SK-N-SH (cell line): ENCODE results near the gene FABP6.

Experiments
- CTCF ChIP-seq: fragments of 200-600 bp; sonication (generic); IDR thresholded peaks from 2 replicates; pipeline ENCODE4 v1.6.1; 2017; ENCODE audit warnings: antibody characterized with exemption, mild to moderate bottlenecking, moderate library complexity
- EP300 ChIP-seq, 2 experiments: IDR thresholded peaks; 2 replicates each; pipeline versions ENCODE4 v1.4.0 to v1.6.1; 2012; ENCODE audit warnings: borderline replicate concordance in 1 of 2, low read depth in 1 of 2, low read length in 1 of 2
- EZH2phosphoT487 ChIP-seq: fragments of 200-600 bp; sonication (generic); IDR thresholded peaks from 2 replicates; pipeline ENCODE4 v1.6.1; 2017; ENCODE audit warnings: low read depth, mixed run types, mild to moderate bottlenecking, antibody characterized with exemption, moderate library complexity, borderline replicate concordance
- POLR2AphosphoS5 ChIP-seq: IDR thresholded peaks from 2 replicates; pipeline ENCODE4 v1.6.1; 2012; ENCODE audit warnings: low read depth, low read length
- RAD21 ChIP-seq: IDR thresholded peaks from 2 replicates; pipeline ENCODE4 v1.6.1; 2012; ENCODE audit warnings: mild to moderate bottlenecking, low read length
- RCOR1 ChIP-seq: fragments of 150-350 bp; IDR thresholded peaks from 2 replicates; pipeline ENCODE4 v1.6.1; 2017; ENCODE audit warnings: antibody characterized with exemption, low read length
- RFX5 ChIP-seq: IDR thresholded peaks from 2 replicates; pipeline ENCODE4 v1.6.1; 2012; ENCODE audit warnings: mild to moderate bottlenecking, improper control_type of control experiment, low read length
- SMC3 ChIP-seq: IDR thresholded peaks from 2 replicates; pipeline ENCODE4 v1.6.1; 2012; ENCODE audit warnings: low read depth, low read length, improper control_type of control experiment
- TAF1 ChIP-seq: IDR thresholded peaks from 2 replicates; pipeline ENCODE4 v1.6.1; 2012; ENCODE audit warnings: low read depth, mild to moderate bottlenecking, low read length, moderate library complexity, borderline replicate concordance
- TCF12 ChIP-seq: IDR thresholded peaks from 2 replicates; pipeline ENCODE4 v1.4.0; 2012
- YY1 ChIP-seq: IDR thresholded peaks from 2 replicates; pipeline ENCODE4 v1.4.0; 2012; ENCODE audit warnings: low read depth, mild to moderate bottlenecking
- TF ChIP-seq, protein P1 (sequence below): IDR thresholded peaks from 2 replicates; pipeline ENCODE4 v1.4.0; 2012; ENCODE audit warnings: low read depth, borderline replicate concordance

DNA sequence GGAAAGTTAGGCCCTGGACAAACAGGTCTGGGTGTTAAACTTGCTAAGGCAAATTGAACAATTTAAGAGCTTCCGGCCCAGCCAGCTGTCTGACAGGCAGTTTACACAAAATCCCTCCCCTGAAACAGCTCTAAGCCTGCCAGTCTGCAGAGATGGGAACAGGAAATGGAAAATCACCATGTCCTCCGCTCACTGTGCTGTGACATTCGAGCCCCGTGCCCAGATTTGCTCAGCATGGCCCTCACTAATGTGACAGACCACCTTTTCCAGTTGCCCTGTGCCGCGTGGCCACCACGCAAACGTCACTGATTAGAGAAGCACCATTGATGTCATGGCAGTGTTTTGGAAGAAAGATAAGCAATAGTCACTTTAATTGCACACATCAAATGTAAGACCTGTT lies 42.1 kb downstream of the FABP6 start:
- TF ChIP-seq TAF1: no peak
- no peak for TF ChIP-seq TCF12
- TF ChIP-seq YY1: no peak
- TF ChIP-seq CTCF: no peak
- no peak for TF ChIP-seq EP300 (IDR thresholded peaks at IDR 0.05; ENCODE audit: borderline replicate concordance in 1 of 2, low read depth in 1 of 2, low read length in 1 of 2)
- no peak for TF ChIP-seq RCOR1
- TF ChIP-seq SMC3: no peak
- TF ChIP-seq, protein P1, sequence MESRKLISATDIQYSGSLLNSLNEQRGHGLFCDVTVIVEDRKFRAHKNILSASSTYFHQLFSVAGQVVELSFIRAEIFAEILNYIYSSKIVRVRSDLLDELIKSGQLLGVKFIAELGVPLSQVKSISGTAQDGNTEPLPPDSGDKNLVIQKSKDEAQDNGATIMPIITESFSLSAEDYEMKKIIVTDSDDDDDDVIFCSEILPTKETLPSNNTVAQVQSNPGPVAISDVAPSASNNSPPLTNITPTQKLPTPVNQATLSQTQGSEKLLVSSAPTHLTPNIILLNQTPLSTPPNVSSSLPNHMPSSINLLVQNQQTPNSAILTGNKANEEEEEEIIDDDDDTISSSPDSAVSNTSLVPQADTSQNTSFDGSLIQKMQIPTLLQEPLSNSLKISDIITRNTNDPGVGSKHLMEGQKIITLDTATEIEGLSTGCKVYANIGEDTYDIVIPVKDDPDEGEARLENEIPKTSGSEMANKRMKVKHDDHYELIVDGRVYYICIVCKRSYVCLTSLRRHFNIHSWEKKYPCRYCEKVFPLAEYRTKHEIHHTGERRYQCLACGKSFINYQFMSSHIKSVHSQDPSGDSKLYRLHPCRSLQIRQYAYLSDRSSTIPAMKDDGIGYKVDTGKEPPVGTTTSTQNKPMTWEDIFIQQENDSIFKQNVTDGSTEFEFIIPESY: no peak
- TF ChIP-seq RFX5: no peak
- no peak for TF ChIP-seq POLR2AphosphoS5
- no peak for TF ChIP-seq RAD21
- no peak for TF ChIP-seq EZH2phosphoT487
